GM08714 (cell line): ENCODE data around the gene RRP15.

Experiments
- H3K4me3 ChIP-seq: fragments of 200-500 bp; sonication (Bioruptor generic); 2 replicates; pipeline ENCODE4 v1.5.1; 2014; ENCODE audit warnings: mild to moderate bottlenecking, low read length, inconsistent platforms
- ZNF274 ChIP-seq: IDR thresholded peaks from 2 replicates; pipeline ENCODE4 v1.6.1; 2012; ENCODE audit warnings: mild to moderate bottlenecking, low read depth, low read length

The RRP15 gene

DNA sequence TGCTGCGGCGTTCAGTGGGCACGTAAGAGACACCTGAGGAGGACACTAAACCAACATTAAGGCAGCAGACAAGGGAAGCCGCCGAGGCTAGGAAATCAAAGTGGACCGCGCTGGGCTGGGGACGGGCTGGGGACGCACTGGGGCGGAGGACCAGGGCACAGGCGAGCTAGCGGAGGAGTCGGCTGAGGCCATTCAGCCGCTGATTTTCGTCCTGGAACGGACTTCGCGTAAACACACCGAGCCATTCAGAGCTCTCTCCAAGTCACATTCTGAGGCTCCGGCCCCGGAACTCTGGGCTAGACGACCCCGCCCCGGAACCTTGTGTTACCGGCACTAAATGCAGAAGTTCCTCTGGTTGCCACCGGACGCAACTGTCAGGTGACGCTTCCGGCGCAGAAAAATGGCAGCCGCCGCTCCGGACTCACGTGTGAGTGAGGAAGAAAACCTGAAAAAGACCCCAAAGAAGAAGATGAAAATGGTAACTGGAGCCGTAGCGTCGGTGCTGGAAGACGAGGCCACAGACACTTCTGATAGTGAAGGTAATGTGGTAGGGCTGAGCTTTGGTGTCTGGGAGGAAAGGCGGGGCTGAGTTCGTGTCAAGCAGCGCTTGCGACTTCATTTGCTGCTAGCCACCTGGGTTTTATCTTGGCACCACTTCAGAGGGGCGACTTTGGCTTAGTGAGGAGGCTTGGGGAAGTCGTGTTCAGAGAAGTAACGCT is at the start of gene RRP15:
Gene RRP15 (plus strand): TSS at position 377 of the 719 bp plus-strand sequence. CDS start 24 bp downstream, at position 401.
- no peak for TF ChIP-seq ZNF274
- peak within 1 kb of the TSS; percentile 97 for H3K4me3 ChIP-seq

- no peak for TF ChIP-seq ZNF274
- H3K4me3 ChIP-seq, result no peak overlapping the region
These were observed 42.9 kb upstream of the RRP15 start for GRCh38 chr1:218242171-218242570.

GRCh38 chr1:218247339-218247738 is 37.8 kb upstream of the RRP15 start:
- H3K4me3 ChIP-seq, result no peak overlapping the region
- no peak for TF ChIP-seq ZNF274

GRCh38 chr1:218249338-218250140 is 35.6 kb upstream of the RRP15 start:
- no peak overlapping the region for H3K4me3 ChIP-seq
- TF ChIP-seq ZNF274, result no peak

- no peak for TF ChIP-seq ZNF274
- no peak overlapping the region for H3K4me3 ChIP-seq
These were observed 34.6 kb upstream of the RRP15 start for GRCh38 chr1:218250492-218250891.

GRCh38 chr1:218254296-218254946 is 30.7 kb upstream of the RRP15 start:
- H3K4me3 ChIP-seq, result no peak overlapping the region
- no peak for TF ChIP-seq ZNF274

DNA sequence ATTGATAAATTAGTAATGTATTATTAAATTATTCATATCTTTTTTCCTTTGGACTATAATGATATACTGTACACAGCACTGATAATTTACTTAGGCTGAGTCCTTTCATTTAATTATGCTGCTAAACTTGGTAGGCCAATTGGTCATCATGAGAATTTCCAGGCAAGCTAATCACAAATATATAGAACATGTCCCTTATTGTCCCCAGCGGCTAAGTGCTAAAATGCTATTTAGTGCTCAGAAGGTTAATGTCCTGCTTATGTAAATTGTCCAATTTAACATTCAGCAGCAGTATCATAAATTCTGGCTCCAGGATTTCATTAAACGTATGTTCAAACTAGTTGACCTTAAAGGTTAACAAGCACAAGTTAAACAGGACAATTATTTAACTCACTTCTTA is 30.0 kb upstream of the RRP15 start:
- no peak overlapping the region for H3K4me3 ChIP-seq
- no peak for TF ChIP-seq ZNF274

DNA sequence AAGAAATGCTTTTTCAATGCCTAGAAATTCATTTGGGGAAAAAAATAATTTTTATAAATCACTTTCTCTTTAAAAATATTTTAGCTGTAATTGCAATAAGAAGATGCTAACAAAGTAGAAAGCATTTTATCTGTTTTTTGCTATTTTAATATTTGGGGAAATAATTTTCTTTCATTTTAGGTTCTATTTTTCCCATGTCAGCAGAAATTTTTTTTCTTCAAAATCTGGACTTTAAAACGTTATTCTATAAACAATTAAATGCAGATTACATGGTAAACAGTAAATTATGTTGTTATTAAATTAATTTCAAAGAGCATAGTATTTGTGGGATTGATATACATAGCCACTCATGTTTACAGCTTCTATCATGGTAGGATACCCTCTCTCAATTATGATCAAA is 27.7 kb upstream of the RRP15 start:
- no peak for TF ChIP-seq ZNF274
- H3K4me3 ChIP-seq, result no peak overlapping the region

- no peak for TF ChIP-seq ZNF274
- no peak overlapping the region for H3K4me3 ChIP-seq
These were observed 27.1 kb upstream of the RRP15 start for GRCh38 chr1:218257971-218258370.

DNA sequence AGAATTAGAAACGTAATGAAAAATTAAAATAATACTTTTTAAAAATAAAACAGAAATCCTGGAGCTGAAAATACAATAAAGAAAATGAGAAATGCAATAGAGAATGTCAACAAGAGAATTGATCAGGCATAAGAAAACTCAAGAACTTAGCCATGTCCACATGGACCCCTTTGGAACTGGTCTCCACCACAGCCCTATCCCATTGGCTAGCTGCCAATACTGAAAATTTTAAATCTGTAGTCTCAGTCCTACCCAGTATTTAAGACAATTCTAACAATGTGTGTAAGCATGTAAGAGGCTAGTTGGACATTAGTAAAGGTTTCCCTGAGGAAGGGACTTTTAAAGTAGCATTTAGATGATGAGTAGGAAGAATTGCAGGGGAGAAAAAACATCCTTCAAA is 25.8 kb upstream of the RRP15 start:
- no peak overlapping the region for H3K4me3 ChIP-seq
- no peak for TF ChIP-seq ZNF274

- H3K4me3 ChIP-seq, result no peak overlapping the region
- TF ChIP-seq ZNF274, result no peak
These were observed 25.3 kb upstream of the RRP15 start for GRCh38 chr1:218259800-218260199.

DNA sequence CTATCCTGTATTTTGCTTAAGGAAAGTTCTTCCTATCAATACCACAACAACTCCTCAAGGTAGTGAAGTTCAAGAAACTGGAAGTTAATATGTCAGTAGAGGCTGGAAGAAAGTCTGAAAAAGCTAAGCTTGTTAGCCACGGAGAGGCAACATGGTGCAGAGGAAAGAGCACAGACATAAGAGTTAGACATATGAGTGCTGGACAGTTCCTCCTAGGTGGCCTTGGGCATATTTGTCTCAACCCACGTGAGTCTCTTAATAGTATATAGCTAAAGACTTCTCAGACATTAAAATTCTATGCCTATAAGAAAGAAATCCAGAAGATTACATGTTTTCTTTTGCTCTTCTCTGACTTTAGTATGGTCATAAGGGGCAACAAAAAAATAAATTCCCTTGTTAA is 22.8 kb upstream of the RRP15 start:
- no peak overlapping the region for H3K4me3 ChIP-seq
- TF ChIP-seq ZNF274, result no peak

DNA sequence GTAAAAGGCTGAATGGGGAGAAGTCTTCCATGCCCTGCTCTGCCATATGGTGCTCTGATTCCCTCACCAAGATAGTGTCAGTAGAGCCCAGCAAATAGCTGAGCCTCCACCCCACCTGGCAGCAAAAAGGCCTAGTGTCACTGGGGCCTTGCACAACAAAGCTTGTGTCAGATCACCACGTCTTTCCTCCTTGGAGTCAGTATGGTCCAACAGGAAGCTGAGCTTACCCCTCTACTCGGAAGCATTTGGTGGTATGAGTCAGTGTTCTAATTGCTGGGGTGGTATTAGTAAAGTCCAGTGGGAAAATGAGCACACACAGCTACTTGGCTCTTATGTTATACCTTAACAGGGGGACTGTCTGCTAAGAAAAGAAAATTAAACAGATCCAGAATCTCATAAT is 18.7 kb upstream of the RRP15 start:
- no peak for TF ChIP-seq ZNF274
- H3K4me3 ChIP-seq, result no peak overlapping the region

DNA sequence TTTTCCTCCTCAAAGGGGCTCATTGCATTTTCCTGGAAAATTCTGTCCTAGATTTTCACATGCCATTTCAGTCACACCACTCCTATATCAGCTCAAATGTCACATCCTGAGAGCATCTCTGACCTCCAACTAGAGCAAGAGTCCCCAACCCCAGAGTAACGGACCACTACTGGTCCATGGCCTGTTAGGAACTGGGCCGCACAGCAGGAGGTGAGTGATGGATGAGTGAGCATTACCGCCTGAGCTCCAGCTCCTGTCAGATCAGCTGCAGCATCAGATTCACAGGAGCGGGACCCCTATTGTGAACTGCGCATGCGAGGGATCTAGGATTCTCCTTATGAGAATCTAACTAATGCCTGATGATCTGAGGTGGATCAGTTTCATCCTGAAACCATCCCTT is 12.7 kb upstream of the RRP15 start:
- no peak overlapping the region for H3K4me3 ChIP-seq
- no peak for TF ChIP-seq ZNF274
